ENCODE measurements around the gene RNF157. TPM values are rescaled to one million over a fixed set of nuclear protein-coding genes. Genes with fewer than 3 reads are reported as not detected.
A peak's percentile ranks its signal among the peaks of the same experiment; 100 is the strongest.

RNF157 gene
- polyA plus RNA-seq, 1 experiment, result 1.6 TPM

- peaks cover 33% of the 10 kb centered on the region for H3K27me3 ChIP-seq (ENCODE audit: control insufficient read depth, insufficient read depth, low read length)
- no peak overlapping the region for H3K4me3 ChIP-seq (ENCODE audit: low read depth, low read length)
- DNase-seq (ENCODE audit: low read depth, low spot score), result no peak
- ChIA-PET POLR2A (no interaction called here), CTCF (interaction anchor here (1.4 kb wide), 1 partner anchor 27 kb away, joined by 5 read pairs; no protein-coding TSS in a partner anchor)
- no peak overlapping the region for H3K27ac ChIP-seq (ENCODE audit: low read depth, low read length)
- H3K9me3 ChIP-seq (ENCODE audit: control insufficient read depth, insufficient read depth, low read length), result no peaks in the 10 kb centered on the region
- TF ChIP-seq, protein P1, sequence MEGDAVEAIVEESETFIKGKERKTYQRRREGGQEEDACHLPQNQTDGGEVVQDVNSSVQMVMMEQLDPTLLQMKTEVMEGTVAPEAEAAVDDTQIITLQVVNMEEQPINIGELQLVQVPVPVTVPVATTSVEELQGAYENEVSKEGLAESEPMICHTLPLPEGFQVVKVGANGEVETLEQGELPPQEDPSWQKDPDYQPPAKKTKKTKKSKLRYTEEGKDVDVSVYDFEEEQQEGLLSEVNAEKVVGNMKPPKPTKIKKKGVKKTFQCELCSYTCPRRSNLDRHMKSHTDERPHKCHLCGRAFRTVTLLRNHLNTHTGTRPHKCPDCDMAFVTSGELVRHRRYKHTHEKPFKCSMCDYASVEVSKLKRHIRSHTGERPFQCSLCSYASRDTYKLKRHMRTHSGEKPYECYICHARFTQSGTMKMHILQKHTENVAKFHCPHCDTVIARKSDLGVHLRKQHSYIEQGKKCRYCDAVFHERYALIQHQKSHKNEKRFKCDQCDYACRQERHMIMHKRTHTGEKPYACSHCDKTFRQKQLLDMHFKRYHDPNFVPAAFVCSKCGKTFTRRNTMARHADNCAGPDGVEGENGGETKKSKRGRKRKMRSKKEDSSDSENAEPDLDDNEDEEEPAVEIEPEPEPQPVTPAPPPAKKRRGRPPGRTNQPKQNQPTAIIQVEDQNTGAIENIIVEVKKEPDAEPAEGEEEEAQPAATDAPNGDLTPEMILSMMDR (IDR thresholded peaks at IDR 0.05; ENCODE audit: low read depth, low read length), result no peak
These were observed 86.0 kb downstream of the RNF157 start for GRCh38 chr17:76154292-76154691.

- Histone ChIP-seq H3K4me3 (ENCODE audit: low read depth, low read length) (no peak overlapping the region), H3K9me3 (ENCODE audit: control insufficient read depth, insufficient read depth, low read length) (no peaks in the 10 kb centered on the region), H3K27me3 (ENCODE audit: control insufficient read depth, insufficient read depth, low read length) (peaks cover 33% of the 10 kb centered on the region), H3K27ac (ENCODE audit: low read depth, low read length) (no peak overlapping the region)
- ChIA-PET POLR2A (no interaction called here), CTCF (interaction anchor here (0.6 to 1.4 kb wide), 3 partner anchors 28 to 239 kb away, joined by 3 to 5 read pairs (median 5); no protein-coding TSS in a partner anchor)
- DNase-seq (ENCODE audit: low read depth, low spot score), result no peak
- TF ChIP-seq, protein P1 (IDR thresholded peaks at IDR 0.05; ENCODE audit: low read depth, low read length), result peak; percentile 42
These were observed 86.7 kb downstream of the RNF157 start for GRCh38 chr17:76153640-76154039.

DNA sequence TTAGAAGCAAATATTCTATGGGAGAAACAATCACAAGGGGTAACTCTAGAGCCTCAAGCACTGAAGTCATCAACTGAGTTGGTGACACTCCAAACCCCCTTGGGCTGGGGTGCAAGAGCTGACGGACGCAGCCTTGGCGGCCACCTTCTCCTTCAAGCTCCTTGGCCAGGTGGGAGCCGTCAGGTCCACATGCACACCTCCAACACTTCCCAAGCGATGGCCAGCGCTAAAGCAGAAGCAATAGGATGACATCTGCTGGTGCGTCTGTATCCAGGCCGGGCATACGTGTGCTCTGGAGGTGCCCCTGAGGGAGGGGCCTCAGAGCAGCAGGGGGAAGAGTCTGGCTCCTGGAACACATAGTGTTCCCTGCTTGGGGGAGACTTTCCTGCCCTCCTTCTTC lies 87.1 kb downstream of the RNF157 start:
- POLR2A ChIA-PET, result no interaction called here
- no peak for DNase-seq (ENCODE audit: low read depth, low spot score)
- TF ChIP-seq, protein P1 (IDR thresholded peaks at IDR 0.05; ENCODE audit: low read depth, low read length), result no peak
- Histone ChIP-seq H3K27me3 (ENCODE audit: control insufficient read depth, insufficient read depth, low read length) (peaks cover 33% of the 10 kb centered on the region), H3K4me3 (ENCODE audit: low read depth, low read length) (no peak overlapping the region), H3K27ac (ENCODE audit: low read depth, low read length) (no peak overlapping the region), H3K9me3 (ENCODE audit: control insufficient read depth, insufficient read depth, low read length) (no peaks in the 10 kb centered on the region)
- CTCF ChIA-PET, result interaction anchor here (0.6 to 1.4 kb wide), 3 partner anchors 28 to 239 kb away, joined by 3 to 5 read pairs (median 5); no protein-coding TSS in a partner anchor

GRCh38 chr17:76152591-76152990 lies 87.7 kb downstream of the RNF157 start:
- CTCF ChIA-PET, result interaction anchor here (0.7 to 0.8 kb wide), 2 partner anchors 29 to 77 kb away, joined by 3 read pairs; no protein-coding TSS in a partner anchor
- TF ChIP-seq, protein P1 (IDR thresholded peaks at IDR 0.05; ENCODE audit: low read depth, low read length), result no peak
- no peak for DNase-seq (ENCODE audit: low read depth, low spot score)
- H3K27ac ChIP-seq (ENCODE audit: low read depth, low read length), result no peak overlapping the region
- POLR2A ChIA-PET, result no interaction called here
- peaks cover 28% of the 10 kb centered on the region for H3K27me3 ChIP-seq (ENCODE audit: control insufficient read depth, insufficient read depth, low read length)
- H3K4me3 ChIP-seq (ENCODE audit: low read depth, low read length), result no peak overlapping the region
- H3K9me3 ChIP-seq (ENCODE audit: control insufficient read depth, insufficient read depth, low read length), result no peaks in the 10 kb centered on the region

- no peak for DNase-seq (ENCODE audit: low read depth, low spot score)
- Histone ChIP-seq H3K4me3 (ENCODE audit: low read depth, low read length) (no peak overlapping the region), H3K9me3 (ENCODE audit: control insufficient read depth, insufficient read depth, low read length) (no peaks in the 10 kb centered on the region; the same call in 1 of the 2 replicates), H3K27ac (ENCODE audit: low read depth, low read length) (no peak overlapping the region), H3K27me3 (ENCODE audit: control insufficient read depth, insufficient read depth, low read length) (peaks cover 23% of the 10 kb centered on the region)
- CTCF ChIA-PET, result interaction anchor here (0.7 to 1.2 kb wide), 3 partner anchors 10 to 76 kb away, joined by 3 read pairs; no protein-coding TSS in a partner anchor
- POLR2A ChIA-PET, result no interaction called here
- TF ChIP-seq, protein P1 (IDR thresholded peaks at IDR 0.05; ENCODE audit: low read depth, low read length), result no peak
These were observed 88.3 kb downstream of the RNF157 start for GRCh38 chr17:76151896-76152454.
